Measurements from ENCODE around the gene GSG1. TPM values are rescaled to one million over a fixed set of nuclear protein-coding genes. Genes with fewer than 3 reads are reported as not detected.

The GSG1 gene
- 0.12 TPM in 1 of 2 replicates, not detected in the other for total RNA-seq

GRCh38 chr12:13103391-13104033 is at the start of gene GSG1:
Gene GSG1 (minus strand): TSS chr12:13103667. CDS start chr12:13103512, 155 bp downstream.

GRCh38 chr12:13044002-13044905 is 59.2 kb downstream of the GSG1 start, which contains the start of gene FAM234B:
Gene FAM234B (plus strand): TSS chr12:13044381. CDS start chr12:13044404, 23 bp downstream.

Other genes starting within 250 kb of the GSG1 start
- gene GPRC5A, start 212.1 kb downstream of the GSG1 start, total RNA-seq = 15.6 and 25.2 TPM in 2 replicates
- gene GPRC5D, start 151.5 kb downstream of the GSG1 start, total RNA-seq = not detected in 2 replicates
- 9.2 and 16.1 TPM in 2 replicates for gene HEBP1, start 103.4 kb downstream of the GSG1 start, total RNA-seq
- 5.8 and 6.7 TPM in 2 replicates for gene FAM234B, start 59.3 kb downstream of the GSG1 start, total RNA-seq
- 77.4 and 264 TPM in 2 replicates for gene EMP1, start 93.1 kb upstream of the GSG1 start, total RNA-seq